MM.1S (cell line): Measurements from ENCODE around the gene OLIG3.

Source experiments
- CTCF ChIP-seq: fragments of 300-600 bp; sonication (generic); IDR thresholded peaks from 2 replicates; pipeline ENCODE4 v1.5.1; 2016; ENCODE audit warnings: antibody characterized with exemption, low read length, mixed read lengths
- EZH2 ChIP-seq: fragments of 300-600 bp; sonication (generic); optimal IDR thresholded peaks from 2 replicates; pipeline ENCODE3; 2017; ENCODE audit warnings: low read depth, mild to moderate bottlenecking, antibody characterized with exemption, low read length, mixed read lengths
- EZH2phosphoT487 ChIP-seq: fragments of 300-600 bp; sonication (generic); IDR thresholded peaks from 2 replicates; pipeline ENCODE4 v1.6.1; 2018; ENCODE audit warnings: antibody characterized with exemption, low read length

- TF ChIP-seq CTCF, result no peak
- no peak for TF ChIP-seq EZH2phosphoT487
- no peak for TF ChIP-seq EZH2
Observed at GRCh38 chr6:137471497-137471896, 22.7 kb downstream of the OLIG3 start.
